Loucy (cell line): ENCODE measurements around the gene MAN2A2.

Experiments
- H2AFZ ChIP-seq: fragments of 200-600 bp; sonication (generic); 2 replicates; pipeline ENCODE4 v1.6.0; 2016; ENCODE audit warnings: antibody characterized with exemption, mild to moderate bottlenecking, low read length, moderate library complexity
- H3F3A ChIP-seq: fragments of 200-600 bp; 2 replicates; pipeline ENCODE4 v1.6.0; 2016; ENCODE audit warnings: antibody characterized with exemption, low read depth, mild to moderate bottlenecking
- H3K27me3 ChIP-seq: fragments of 200-600 bp; sonication (generic); 2 replicates; pipeline ENCODE4 v1.6.1; 2014; ENCODE audit warnings: low read length, mild to moderate bottlenecking; ENCODE audit not compliant: insufficient read depth, poor library complexity, severe bottlenecking
- H3K36me3 ChIP-seq: fragments of 200-600 bp; sonication (generic); 2 replicates; pipeline ENCODE4 v1.6.1; 2016; ENCODE audit warnings: low read length; ENCODE audit not compliant: insufficient read depth
- H3K4me1 ChIP-seq: fragments of 200-600 bp; sonication (generic); 2 replicates; pipeline ENCODE4 v1.5.1; 2014; ENCODE audit warnings: low read length, mild to moderate bottlenecking; ENCODE audit not compliant: insufficient read depth, poor library complexity, severe bottlenecking
- H3K4me2 ChIP-seq: fragments of 200-600 bp; sonication (generic); 2 replicates; pipeline ENCODE4 v1.6.0; 2014; ENCODE audit warnings: antibody characterized with exemption, low read length, low read depth, mild to moderate bottlenecking; ENCODE audit not compliant: poor library complexity, severe bottlenecking
- H3K4me3 ChIP-seq: fragments of 200-600 bp; sonication (generic); 2 replicates; pipeline ENCODE4 v1.5.1; 2014; ENCODE audit warnings: low read length, mild to moderate bottlenecking, mixed read lengths; ENCODE audit not compliant: poor library complexity, severe bottlenecking
- H3K79me2 ChIP-seq: fragments of 200-600 bp; sonication (generic); 2 replicates; pipeline ENCODE4 v1.6.1; 2014; ENCODE audit warnings: low read length; ENCODE audit not compliant: insufficient read depth
- H3K9ac ChIP-seq: fragments of 200-600 bp; sonication (generic); 2 replicates; pipeline ENCODE4 v1.6.0; 2014; ENCODE audit warnings: mild to moderate bottlenecking, low read depth, low read length, moderate library complexity; ENCODE audit not compliant: poor library complexity, severe bottlenecking
- H3K9me2 ChIP-seq: fragments of 200-600 bp; sonication (generic); replicated peaks from 2 replicates; pipeline ENCODE4 v1.6.1; 2016; ENCODE audit warnings: low read depth, low read length, mixed read lengths
- H3K9me3 ChIP-seq: fragments of 200-600 bp; sonication (generic); 2 replicates; pipeline ENCODE4 v1.6.1; 2014; ENCODE audit warnings: mild to moderate bottlenecking, antibody characterized with exemption, low read length, low read depth; ENCODE audit not compliant: insufficient read depth
- H4K20me1 ChIP-seq: fragments of 200-600 bp; sonication (generic); 2 replicates; pipeline ENCODE4 v1.6.0; 2014; ENCODE audit warnings: antibody characterized with exemption, low read length, mild to moderate bottlenecking; ENCODE audit not compliant: insufficient read depth, poor library complexity, severe bottlenecking
- CTCF ChIP-seq: fragments of 200-600 bp; sonication (generic); conservative IDR thresholded peaks from 2 replicates; pipeline ENCODE4 v1.5.1; 2014; ENCODE audit warnings: mild to moderate bottlenecking, antibody characterized with exemption, low read length
- EZH2phosphoT487 ChIP-seq: fragments of 200-600 bp; IDR thresholded peaks from 2 replicates; pipeline ENCODE4 v1.6.1; 2018; ENCODE audit warnings: antibody characterized with exemption, mild to moderate bottlenecking, moderate library complexity, borderline replicate concordance

MAN2A2 gene

GRCh38 chr15:90885432-90886290 is 17.4 kb upstream of the MAN2A2 start:
- peaks cover 42% of the 10 kb centered on the region for H3K79me2 ChIP-seq
- no peaks in the 10 kb centered on the region for H3K9me3 ChIP-seq
- no peaks in the 10 kb centered on the region for H3F3A ChIP-seq
- H3K9ac ChIP-seq, result peak overlapping the region; percentile 97
- peak overlapping the region; percentile 78 for H3K4me3 ChIP-seq
- H3K4me2 ChIP-seq, result peak overlapping the region; percentile 77
- H4K20me1 ChIP-seq, result peaks cover 7% of the 10 kb centered on the region
- H3K4me1 ChIP-seq, result peaks cover 28% of the 10 kb centered on the region
- no peaks in the 10 kb centered on the region for H3K9me2 ChIP-seq
- H3K27me3 ChIP-seq, result no peaks in the 10 kb centered on the region
- TF ChIP-seq CTCF (peak; percentile 97), EZH2phosphoT487 (no peak)
- no peak overlapping the region for H2AFZ ChIP-seq
- H3K36me3 ChIP-seq, result peaks cover 10% of the 10 kb centered on the region; the same call in 1 of the 2 replicates

GRCh38 chr15:90886291-90886614 is 16.8 kb upstream of the MAN2A2 start:
- Histone ChIP-seq H3K4me3 (peak overlapping the region; percentile 78), H4K20me1 (peaks cover 7% of the 10 kb centered on the region), H3K9me2 (no peaks in the 10 kb centered on the region), H3K9me3 (no peaks in the 10 kb centered on the region), H3K4me1 (peaks cover 28% of the 10 kb centered on the region), H2AFZ (no peak overlapping the region), H3K9ac (peak overlapping the region; percentile 20), H3F3A (no peaks in the 10 kb centered on the region), H3K79me2 (peaks cover 42% of the 10 kb centered on the region), H3K4me2 (peak overlapping the region; percentile 77), H3K27me3 (no peaks in the 10 kb centered on the region), H3K36me3 (peaks cover 9% of the 10 kb centered on the region; the same call in 1 of the 2 replicates)
- TF ChIP-seq CTCF (0 out of 2 replicates have a peak, but pooled peaks have one; percentile 9), EZH2phosphoT487 (no peak)

GRCh38 chr15:90887037-90887481 is 16.0 kb upstream of the MAN2A2 start:
- Histone ChIP-seq H3K27me3 (no peaks in the 10 kb centered on the region), H3K36me3 (peaks cover 13% of the 10 kb centered on the region; the same call in 1 of the 2 replicates), H3K9me2 (no peaks in the 10 kb centered on the region), H3K9ac (peak overlapping the region; percentile 20), H3F3A (no peaks in the 10 kb centered on the region), H3K4me3 (no peak overlapping the region), H3K4me1 (peaks cover 28% of the 10 kb centered on the region), H3K9me3 (no peaks in the 10 kb centered on the region), H3K4me2 (peak overlapping the region; percentile 77), H4K20me1 (peaks cover 7% of the 10 kb centered on the region), H2AFZ (no peak overlapping the region), H3K79me2 (peaks cover 42% of the 10 kb centered on the region)
- no peak for TF ChIP-seq CTCF
